Smooth muscle cell (in vitro differentiated cells): ENCODE data around the gene SLC34A1. TPM values are rescaled to one million over a fixed set of nuclear protein-coding genes. Genes with fewer than 3 reads are reported as not detected.
"Not testable (repeated sequence)": the region's sequence is repeated elsewhere in the genome, so short reads cannot be mapped to it uniquely, and the experiment has no call there.

Source experiments
- DNase-seq: peaks from one replicate; lab custom pipeline; 2025; ENCODE audit not compliant: unreplicated experiment; lab: John Stamatoyannopoulos, UW
- H2AFZ ChIP-seq: fragments of 200-600 bp; sonication (generic); 2 replicates; pipeline ENCODE4 v1.6.0; 2016; ENCODE audit warnings: antibody characterized with exemption, low read depth, mild to moderate bottlenecking
- H3F3A ChIP-seq: fragments of 200-600 bp; sonication (generic); 2 replicates; pipeline ENCODE4 v1.6.0; 2017; ENCODE audit warnings: antibody characterized with exemption, low read depth
- H3K27ac ChIP-seq: fragments of 200-600 bp; sonication (generic); 2 replicates; pipeline ENCODE4 v1.5.1; 2016; ENCODE audit warnings: low read depth, mild to moderate bottlenecking
- H3K27me3 ChIP-seq: fragments of 200-600 bp; sonication (generic); 2 replicates; pipeline ENCODE4 v1.6.1; 2016; ENCODE audit warnings: low read depth, mild to moderate bottlenecking
- H3K36me3 ChIP-seq: fragments of 200-600 bp; sonication (generic); 2 replicates; pipeline ENCODE4 v1.5.1; 2016; ENCODE audit warnings: low read depth
- H3K4me1 ChIP-seq: fragments of 200-600 bp; sonication (generic); 2 replicates; pipeline ENCODE4 v1.5.1; 2016; ENCODE audit warnings: low read depth
- H3K4me2 ChIP-seq: fragments of 200-600 bp; sonication (generic); 2 replicates; pipeline ENCODE4 v1.6.0; 2016; ENCODE audit warnings: mild to moderate bottlenecking
- H3K4me3 ChIP-seq: fragments of 200-600 bp; sonication (generic); 2 replicates; pipeline ENCODE4 v1.5.1; 2016; ENCODE audit warnings: mild to moderate bottlenecking
- H3K79me2 ChIP-seq: fragments of 200-600 bp; sonication (generic); 2 replicates; pipeline ENCODE4 v1.6.0; 2016; ENCODE audit warnings: low read depth, mild to moderate bottlenecking
- H3K9ac ChIP-seq: fragments of 200-600 bp; sonication (generic); 2 replicates; pipeline ENCODE4 v1.6.0; 2016; ENCODE audit warnings: low read depth
- H3K9me3 ChIP-seq: fragments of 200-600 bp; sonication (generic); replicated peaks from 2 replicates; pipeline ENCODE4 v1.5.1; 2016; ENCODE audit warnings: low read depth
- H4K20me1 ChIP-seq: fragments of 200-600 bp; sonication (generic); 2 replicates; pipeline ENCODE4 v1.6.0; 2016; ENCODE audit warnings: low read depth
- CTCF ChIP-seq: fragments of 200-600 bp; sonication (generic); IDR thresholded peaks from 2 replicates; pipeline ENCODE4 v1.5.1; 2017; ENCODE audit warnings: borderline replicate concordance, mild to moderate bottlenecking, antibody characterized with exemption; ENCODE audit not compliant: insufficient read depth, poor library complexity, severe bottlenecking
- WGBS: methylation state at CpG from one replicate; pipeline ENCODE4 v1.1.7; 2016; ENCODE audit warnings: low lambda C conversion rate; 5-methylcytosine and 5-hydroxymethylcytosine counted together
- polyA plus RNA-seq: library from polyadenylated mRNA; unstranded; fragments of >200 nt; fragmentation: Nextera tagmentation; extraction: Ambion mirVana; gene quantifications from 2 replicates; pipeline ENCODE4 v1.2.1, GENCODE V29; 2016
- total RNA-seq: library from RNA; depleted of rRNA; stranded (reverse); fragments of >200 nt; gene quantifications from 2 replicates; pipeline ENCODE4 v1.2.3, GENCODE V29; 2014

The SLC34A1 gene
- total and polyA plus RNA-seq, 2 experiments from 2014 or later = not detected

- 90% methylated on average over 8 of the region's 8 CpGs for WGBS
- no peak overlapping the region for H3K4me3 ChIP-seq
- no peak overlapping the region for H3K4me2 ChIP-seq
- H3K27me3 ChIP-seq = no peaks in the 10 kb centered on the region
- H3F3A ChIP-seq = no peaks in the 10 kb centered on the region
- no peaks in the 10 kb centered on the region for H3K36me3 ChIP-seq
- H3K4me1 ChIP-seq = no peaks in the 10 kb centered on the region
- DNase-seq = no peak
- no peaks in the 10 kb centered on the region for H4K20me1 ChIP-seq
- no peak overlapping the region for H3K27ac ChIP-seq
- no peak for TF ChIP-seq CTCF
- H3K9ac ChIP-seq = no peak overlapping the region
- no peaks in the 10 kb centered on the region for H3K79me2 ChIP-seq
- H2AFZ ChIP-seq = no peak overlapping the region
- no peaks in the 10 kb centered on the region for H3K9me3 ChIP-seq
Measured at GRCh38 chr5:177412603-177413233, 28.5 kb downstream of the SLC34A1 start.

- no peak overlapping the region for H3K4me3 ChIP-seq
- no peaks in the 10 kb centered on the region for H3K4me1 ChIP-seq
- no peak overlapping the region for H3K27ac ChIP-seq
- no peaks in the 10 kb centered on the region for H3K36me3 ChIP-seq
- no peak for DNase-seq
- no peaks in the 10 kb centered on the region for H3K27me3 ChIP-seq
- H3K4me2 ChIP-seq = no peak overlapping the region
- H3K9ac ChIP-seq = no peak overlapping the region
- H3K9me3 ChIP-seq = no peaks in the 10 kb centered on the region
- no peak overlapping the region for H2AFZ ChIP-seq
- 88% methylated on average over 3 of the region's 3 CpGs for WGBS
- H4K20me1 ChIP-seq = no peaks in the 10 kb centered on the region
- no peaks in the 10 kb centered on the region for H3F3A ChIP-seq
- H3K79me2 ChIP-seq = no peaks in the 10 kb centered on the region
- TF ChIP-seq CTCF = no peak
Measured at GRCh38 chr5:177414481-177414880, 30.2 kb downstream of the SLC34A1 start.

GRCh38 chr5:177417081-177417480 lies 32.8 kb downstream of the SLC34A1 start:
- H3K4me2 ChIP-seq, H4K20me1 ChIP-seq, H3K27me3 ChIP-seq: not testable (repeated sequence)

GRCh38 chr5:177419046-177419445 lies 34.8 kb downstream of the SLC34A1 start:
- WGBS = 90% methylated on average over 3 of the region's 3 CpGs
- no peaks in the 10 kb centered on the region for H3K9me3 ChIP-seq
- DNase-seq = no peak

More at GRCh38 chr5:177417081-177417480, 32.8 kb downstream of the SLC34A1 start:
- H3K79me2 ChIP-seq, H3K9ac ChIP-seq, H3K4me1 ChIP-seq, H3K9me3 ChIP-seq, H3K4me3 ChIP-seq, H3K27ac ChIP-seq, H3K36me3 ChIP-seq, H2AFZ ChIP-seq, H3F3A ChIP-seq, DNase-seq: not testable (repeated sequence)
- 91% methylated on average over 6 of the region's 6 CpGs for WGBS

GRCh38 chr5:177420472-177420871 lies 36.2 kb downstream of the SLC34A1 start:
- not testable (repeated sequence) for H3K4me3 ChIP-seq, DNase-seq, H3K27ac ChIP-seq, H4K20me1 ChIP-seq, H3K4me2 ChIP-seq, H3K4me1 ChIP-seq, H3K36me3 ChIP-seq, H3K27me3 ChIP-seq, H3K79me2 ChIP-seq, H2AFZ ChIP-seq, H3F3A ChIP-seq, H3K9me3 ChIP-seq, H3K9ac ChIP-seq
- 90% methylated on average over 7 of the region's 7 CpGs for WGBS

More at GRCh38 chr5:177419046-177419445, 34.8 kb downstream of the SLC34A1 start:
- Histone ChIP-seq H3K4me3 (no peak overlapping the region), H3K4me1 (no peaks in the 10 kb centered on the region), H2AFZ (no peak overlapping the region), H3K36me3 (no peaks in the 10 kb centered on the region), H3K79me2 (no peaks in the 10 kb centered on the region), H3K4me2 (no peak overlapping the region), H3K27ac (no peak overlapping the region), H3F3A (no peaks in the 10 kb centered on the region), H4K20me1 (no peaks in the 10 kb centered on the region), H3K27me3 (no peaks in the 10 kb centered on the region), H3K9ac (no peak overlapping the region)
- no peak for TF ChIP-seq CTCF
